ENCODE measurements around the gene PRRC2B. TPM values are rescaled to one million over a fixed set of nuclear protein-coding genes. Genes with fewer than 3 reads are reported as not detected.

Gene PRRC2B
- total and polyA plus RNA-seq, 9 donors = 86.7 to 319 (median 234) TPM

DNA sequence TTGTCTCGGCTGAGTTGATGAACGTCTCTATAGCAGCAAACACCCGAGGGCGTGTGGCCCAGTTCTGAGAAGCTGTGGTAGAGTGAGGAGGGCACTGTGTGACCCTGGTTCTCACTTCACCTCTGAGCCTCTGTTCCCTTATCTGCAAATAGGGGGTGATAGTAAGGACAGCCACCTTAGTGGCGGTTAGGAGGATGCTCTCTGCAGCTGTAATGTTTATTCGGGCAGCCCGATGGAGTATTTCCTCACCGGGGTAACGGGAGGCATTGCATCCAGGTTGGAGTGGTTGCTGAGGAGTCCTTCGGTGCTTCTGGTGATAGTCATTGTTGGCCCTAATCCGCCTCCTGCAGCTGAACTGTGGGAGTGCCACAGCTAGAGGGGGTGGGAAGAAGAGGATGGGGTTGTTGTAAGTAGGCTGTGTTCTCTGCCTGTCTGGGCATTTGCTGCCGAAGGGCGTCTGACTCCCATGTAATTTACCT is 13.9 kb downstream of the PRRC2B start:
- 7 to 11% (median 9%) methylated on average over 13 of the region's 13 CpGs for WGBS, 3 donors
- DNase-seq = peak in 3 of 5 donors; percentile 37 to 64 (median 58)
- intact Hi-C loops (cut with DNase I) = loop anchor here in 2 of 4 donors (5.0 to 10.0 kb wide), 2 partner anchors 40 to 67 kb away; no protein-coding TSS in a partner anchor
- H3K27ac ChIP-seq = peak overlapping the region in 1 of 2 donors; percentile 36
- TF ChIP-seq POLR2A (IDR thresholded peaks at IDR 0.05) = no peak
- TF ChIP-seq, protein P1, sequence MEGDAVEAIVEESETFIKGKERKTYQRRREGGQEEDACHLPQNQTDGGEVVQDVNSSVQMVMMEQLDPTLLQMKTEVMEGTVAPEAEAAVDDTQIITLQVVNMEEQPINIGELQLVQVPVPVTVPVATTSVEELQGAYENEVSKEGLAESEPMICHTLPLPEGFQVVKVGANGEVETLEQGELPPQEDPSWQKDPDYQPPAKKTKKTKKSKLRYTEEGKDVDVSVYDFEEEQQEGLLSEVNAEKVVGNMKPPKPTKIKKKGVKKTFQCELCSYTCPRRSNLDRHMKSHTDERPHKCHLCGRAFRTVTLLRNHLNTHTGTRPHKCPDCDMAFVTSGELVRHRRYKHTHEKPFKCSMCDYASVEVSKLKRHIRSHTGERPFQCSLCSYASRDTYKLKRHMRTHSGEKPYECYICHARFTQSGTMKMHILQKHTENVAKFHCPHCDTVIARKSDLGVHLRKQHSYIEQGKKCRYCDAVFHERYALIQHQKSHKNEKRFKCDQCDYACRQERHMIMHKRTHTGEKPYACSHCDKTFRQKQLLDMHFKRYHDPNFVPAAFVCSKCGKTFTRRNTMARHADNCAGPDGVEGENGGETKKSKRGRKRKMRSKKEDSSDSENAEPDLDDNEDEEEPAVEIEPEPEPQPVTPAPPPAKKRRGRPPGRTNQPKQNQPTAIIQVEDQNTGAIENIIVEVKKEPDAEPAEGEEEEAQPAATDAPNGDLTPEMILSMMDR (IDR thresholded peaks at IDR 0.05) = peak in 1 of 3 donors; percentile 24
- no peaks in the 10 kb centered on the region for H3K9me3 ChIP-seq
- H3K4me1 ChIP-seq (ENCODE audit: insufficient read depth) = peaks cover 51% of the 10 kb centered on the region
- H3K4me3 ChIP-seq = no peak overlapping the region
- H3K36me3 ChIP-seq = no peaks in the 10 kb centered on the region
- H3K27me3 ChIP-seq = no peaks in the 10 kb centered on the region

DNA sequence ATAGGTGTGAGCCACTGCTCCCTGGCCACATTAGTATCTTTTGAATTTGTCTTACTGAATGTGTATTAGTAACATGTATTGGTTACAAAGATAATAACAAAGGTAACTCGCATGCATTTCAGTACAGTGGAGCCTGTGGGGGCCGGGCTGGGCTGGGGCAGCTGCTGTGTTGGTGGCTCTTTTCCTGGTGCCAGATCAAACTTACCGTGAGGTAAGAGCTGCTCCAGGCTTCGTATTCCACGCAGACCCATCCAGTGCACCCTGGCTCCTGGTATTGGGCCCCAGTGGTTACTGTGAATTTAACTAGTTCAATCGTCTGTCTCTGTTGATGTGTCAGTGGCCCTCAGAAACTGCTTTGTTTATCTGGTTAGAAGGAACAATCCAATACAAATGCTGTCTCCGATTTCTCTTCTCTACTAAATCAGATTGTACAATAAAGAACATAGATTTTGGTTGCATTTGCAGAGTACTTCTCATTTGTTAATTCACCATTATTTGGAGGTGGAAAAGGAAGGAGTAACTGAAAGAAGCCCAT is 15.6 kb downstream of the PRRC2B start:
- intact Hi-C loops (cut with DNase I) = loop anchor here in 2 of 4 donors (5.0 to 10.0 kb wide), 2 partner anchors 42 to 65 kb away; no protein-coding TSS in a partner anchor
- no peak for DNase-seq
- Histone ChIP-seq H3K4me1 (ENCODE audit: insufficient read depth) (peaks cover 50% of the 10 kb centered on the region), H3K9me3 (no peaks in the 10 kb centered on the region), H3K27me3 (no peaks in the 10 kb centered on the region), H3K27ac (peak overlapping the region in 1 of 2 donors; percentile 6), H3K4me3 (no peak overlapping the region), H3K36me3 (no peaks in the 10 kb centered on the region)
- TF ChIP-seq EP300 (IDR thresholded peaks at IDR 0.05) (no peak), POLR2A (IDR thresholded peaks at IDR 0.05) (no peak)
- TF ChIP-seq, protein P1 (IDR thresholded peaks at IDR 0.05) = no peak
- WGBS, 3 donors = 51 to 66% (median 59%) methylated on average over 7 of the region's 7 CpGs

DNA sequence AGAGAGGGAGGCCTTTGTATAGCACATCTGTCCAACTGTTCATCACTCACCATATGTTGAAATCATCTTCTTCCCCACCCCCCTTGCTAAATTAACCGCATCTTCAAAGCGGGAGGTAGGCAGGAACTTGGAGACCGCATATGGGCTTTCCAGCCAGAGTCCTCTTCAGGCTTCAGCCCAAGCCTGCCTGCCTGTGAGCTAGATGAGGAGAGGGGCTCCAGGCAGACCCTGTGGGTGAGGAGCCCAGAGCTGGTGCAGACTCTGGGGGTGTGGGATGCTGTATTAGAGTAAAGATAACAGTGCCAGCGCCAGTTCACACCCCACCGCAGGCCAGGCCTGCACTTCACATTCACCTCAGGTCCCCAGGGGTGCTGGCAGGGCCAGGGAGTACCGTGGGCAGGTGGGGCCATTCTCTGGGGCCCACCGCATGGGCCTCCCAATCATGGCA is 16.2 kb downstream of the PRRC2B start:
- no peak overlapping the region for H3K4me3 ChIP-seq
- no peaks in the 10 kb centered on the region for H3K9me3 ChIP-seq
- no peaks in the 10 kb centered on the region for H3K36me3 ChIP-seq
- no peak for DNase-seq
- peaks cover 48% of the 10 kb centered on the region for H3K4me1 ChIP-seq (ENCODE audit: insufficient read depth)
- intact Hi-C loops (cut with DNase I) = no loop called here
- WGBS, 3 donors = 42 to 48% (median 43%) methylated on average over 7 of the region's 7 CpGs
- no peaks in the 10 kb centered on the region for H3K27me3 ChIP-seq
- TF ChIP-seq POLR2A (IDR thresholded peaks at IDR 0.05) (no peak), EP300 (IDR thresholded peaks at IDR 0.05) (no peak)
- TF ChIP-seq, protein P1 (IDR thresholded peaks at IDR 0.05) = no peak
- peak overlapping the region in 1 of 2 donors; percentile 6 for H3K27ac ChIP-seq

DNA sequence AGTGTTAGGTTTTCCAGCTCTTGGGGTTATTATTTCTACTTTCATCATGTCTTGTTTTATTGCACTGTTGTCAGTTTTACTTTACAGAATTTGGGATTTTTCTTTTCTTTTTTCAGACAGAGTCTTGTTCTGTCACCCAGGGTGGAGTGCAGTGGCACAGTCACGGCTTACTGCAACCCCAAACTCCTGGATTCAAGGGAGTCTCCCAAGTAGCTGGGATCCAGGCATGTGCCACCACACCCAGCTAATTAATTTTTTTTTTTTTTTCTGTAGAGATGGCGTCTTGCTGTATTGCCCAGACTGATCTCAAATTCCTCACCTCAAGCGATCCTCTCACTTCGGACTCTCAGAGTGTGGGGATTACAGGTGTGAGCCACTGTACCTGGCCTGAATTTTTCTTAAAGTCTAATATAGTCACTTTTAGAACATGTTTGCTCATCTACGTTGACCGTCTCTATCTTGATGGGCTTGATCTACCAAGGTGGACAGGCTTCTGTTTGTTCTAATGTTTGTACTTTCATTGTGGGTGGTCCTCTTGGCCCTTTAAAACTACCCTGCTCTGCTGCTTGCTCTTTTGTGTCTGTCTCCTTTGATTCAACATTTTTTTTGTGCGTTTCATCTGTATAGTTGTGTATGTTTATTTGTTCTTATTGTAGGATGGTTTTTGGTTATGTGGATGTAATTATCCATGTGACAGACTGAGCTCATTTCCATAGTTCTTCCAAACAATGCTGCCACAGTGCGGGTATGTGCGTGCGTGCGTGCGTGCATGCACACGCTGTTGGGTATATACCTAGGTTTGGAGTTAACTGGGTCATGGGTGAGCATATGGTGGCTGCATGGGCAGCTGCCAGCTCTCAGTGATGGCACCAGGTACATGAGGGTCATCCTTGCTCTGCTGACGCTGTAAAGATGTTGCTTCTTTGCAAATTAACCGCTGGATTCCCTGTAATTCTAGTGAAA is 18.1 kb downstream of the PRRC2B start:
- 72 to 83% (median 81%) methylated on average over 15 of the region's 15 CpGs for WGBS, 3 donors
- no peak for DNase-seq
- H3K27ac ChIP-seq = no peak overlapping the region
- H3K4me3 ChIP-seq = no peak overlapping the region
- no peaks in the 10 kb centered on the region for H3K9me3 ChIP-seq
- TF ChIP-seq EP300 (IDR thresholded peaks at IDR 0.05) = no peak
- no peak for TF ChIP-seq POLR2A (IDR thresholded peaks at IDR 0.05)
- TF ChIP-seq, protein P1 (IDR thresholded peaks at IDR 0.05) = no peak
- intact Hi-C loops (cut with DNase I) = no loop called here
- H3K27me3 ChIP-seq = no peaks in the 10 kb centered on the region
- H3K36me3 ChIP-seq = no peaks in the 10 kb centered on the region
- peaks cover 34% of the 10 kb centered on the region for H3K4me1 ChIP-seq (ENCODE audit: insufficient read depth)

Data from ovary (tissue), 9 donors.